Cardiac muscle cell (in vitro differentiated cells and primary cell): ENCODE results near the gene SINHCAF. TPM values are rescaled to one million over a fixed set of nuclear protein-coding genes. Genes with fewer than 3 reads are reported as not detected.

Source experiments
- DNase-seq, 2 donors: peaks; one replicate each; pipeline versions ENCODE4 v3.0.0 to v3.0.0-alpha.2; 2010 to 2017; ENCODE audit warnings: low read depth in 1 of 2, low spot score in 1 of 2
- H3K27ac ChIP-seq: fragments of 200-600 bp; sonication (generic); 2 replicates; pipeline ENCODE4 v1.5.1; 2016
- H3K27me3 ChIP-seq: fragments of 200-600 bp; sonication (generic); 2 replicates; pipeline ENCODE4 v1.6.0; 2016; ENCODE audit warnings: control low read depth
- H3K36me3 ChIP-seq: fragments of 200-600 bp; sonication (generic); 2 replicates; pipeline ENCODE4 v1.5.1; 2016; ENCODE audit warnings: control low read depth
- H3K4me1 ChIP-seq: fragments of 200-600 bp; sonication (generic); 2 replicates; pipeline ENCODE4 v1.8.1; 2017; ENCODE audit warnings: low read depth, mild to moderate bottlenecking, mixed run types
- H3K4me3 ChIP-seq: fragments of 200-600 bp; sonication (generic); 2 replicates; pipeline ENCODE4 v1.5.1; 2016; ENCODE audit warnings: mild to moderate bottlenecking
- H3K9me3 ChIP-seq: fragments of 200-600 bp; sonication (generic); 2 replicates; pipeline ENCODE4 v1.5.1; 2017; ENCODE audit warnings: low read depth, mild to moderate bottlenecking, control low read depth
- CTCF ChIP-seq: IDR thresholded peaks from 2 replicates; pipeline ENCODE4 v1.5.1; 2012; ENCODE audit warnings: low read depth, mild to moderate bottlenecking, low read length
- polyA plus RNA-seq: library from polyadenylated mRNA; unstranded; fragments of >200 nt; fragmentation: Nextera tagmentation; extraction: Ambion mirVana; gene quantifications from 2 replicates; pipeline ENCODE4 v1.2.1, GENCODE V29; 2016
- total RNA-seq: library from RNA; depleted of rRNA; stranded (reverse); fragments of >200 nt; gene quantifications from 2 replicates; pipeline ENCODE4 v1.2.3, GENCODE V29; 2016

The SINHCAF gene
- total and polyA plus RNA-seq, 2 experiments from 2014 or later, result 102 to 176 TPM

- Histone ChIP-seq H3K4me1 (peaks cover 49% of the 10 kb centered on the region), H3K27ac (peak overlapping the region; percentile 97), H3K27me3 (no peaks in the 10 kb centered on the region), H3K9me3 (no peaks in the 10 kb centered on the region), H3K4me3 (peak overlapping the region; percentile 87), H3K36me3 (no peaks in the 10 kb centered on the region)
- DNase-seq, result peak; percentile 20 to 54
- no peak for TF ChIP-seq CTCF
These were observed 3.1 kb downstream of the SINHCAF start for GRCh38 chr12:31322801-31323207.

DNA sequence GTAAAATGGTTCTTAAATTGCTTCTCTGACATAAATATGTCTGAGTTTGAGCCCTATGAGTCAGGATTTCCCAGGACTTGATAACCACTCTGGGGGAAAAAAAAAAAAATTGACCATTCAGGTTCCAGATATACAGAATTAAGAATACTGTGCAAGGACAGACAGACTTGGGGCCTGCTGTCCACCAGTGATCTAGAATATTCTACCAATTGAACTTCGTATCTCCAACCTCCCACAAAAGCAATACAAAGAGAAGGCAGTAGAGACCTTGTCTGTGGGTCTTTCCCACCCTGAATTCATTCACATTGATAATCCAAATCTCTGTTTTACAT lies 4.1 kb downstream of the SINHCAF start:
- H3K27me3 ChIP-seq, result no peaks in the 10 kb centered on the region
- H3K4me1 ChIP-seq, result peaks cover 55% of the 10 kb centered on the region
- peak overlapping the region; percentile 87 for H3K4me3 ChIP-seq
- no peaks in the 10 kb centered on the region for H3K36me3 ChIP-seq
- peak overlapping the region; percentile 97 for H3K27ac ChIP-seq
- no peaks in the 10 kb centered on the region for H3K9me3 ChIP-seq
- no peak for TF ChIP-seq CTCF
- peak in 1 of 2 donors; percentile 58 for DNase-seq

DNA sequence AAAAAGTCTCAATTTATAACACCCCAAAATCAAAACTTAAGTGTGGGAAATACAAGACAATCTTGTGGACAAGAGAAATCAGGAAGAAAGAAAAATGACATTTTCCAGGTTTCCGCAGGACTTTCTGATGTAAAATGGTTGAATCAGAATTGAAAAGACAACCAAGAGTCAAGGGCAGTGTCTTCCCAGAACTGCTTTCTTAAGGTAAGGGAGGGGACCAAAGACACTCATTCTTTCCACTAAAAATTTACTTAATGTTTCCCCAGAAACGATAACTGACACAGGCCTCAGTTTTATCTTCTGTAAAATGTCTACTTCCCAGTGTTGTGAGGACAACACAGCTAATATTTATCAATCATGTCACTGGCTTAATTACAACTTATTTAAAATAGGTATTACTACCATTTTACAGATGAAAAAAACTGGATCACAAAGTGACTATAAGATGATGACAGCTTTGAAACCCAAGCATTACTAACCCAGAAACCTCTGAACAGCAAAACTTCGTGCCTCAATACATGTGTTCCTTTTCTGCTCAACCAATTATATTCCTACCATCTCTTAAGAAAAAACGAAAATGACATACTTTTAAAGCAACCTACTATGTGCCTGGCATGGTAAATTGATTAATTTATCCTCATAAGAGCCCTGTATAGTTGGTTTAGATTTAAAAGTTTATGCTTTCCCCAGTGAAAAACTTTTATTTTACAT lies 4.6 kb downstream of the SINHCAF start:
- H3K4me1 ChIP-seq, result peaks cover 55% of the 10 kb centered on the region
- peak overlapping the region; percentile 87 for H3K4me3 ChIP-seq
- H3K36me3 ChIP-seq, result no peaks in the 10 kb centered on the region
- no peaks in the 10 kb centered on the region for H3K9me3 ChIP-seq
- no peaks in the 10 kb centered on the region for H3K27me3 ChIP-seq
- no peak overlapping the region for H3K27ac ChIP-seq
- no peak for TF ChIP-seq CTCF
- DNase-seq, result peak in 1 of 2 donors; percentile 14

DNA sequence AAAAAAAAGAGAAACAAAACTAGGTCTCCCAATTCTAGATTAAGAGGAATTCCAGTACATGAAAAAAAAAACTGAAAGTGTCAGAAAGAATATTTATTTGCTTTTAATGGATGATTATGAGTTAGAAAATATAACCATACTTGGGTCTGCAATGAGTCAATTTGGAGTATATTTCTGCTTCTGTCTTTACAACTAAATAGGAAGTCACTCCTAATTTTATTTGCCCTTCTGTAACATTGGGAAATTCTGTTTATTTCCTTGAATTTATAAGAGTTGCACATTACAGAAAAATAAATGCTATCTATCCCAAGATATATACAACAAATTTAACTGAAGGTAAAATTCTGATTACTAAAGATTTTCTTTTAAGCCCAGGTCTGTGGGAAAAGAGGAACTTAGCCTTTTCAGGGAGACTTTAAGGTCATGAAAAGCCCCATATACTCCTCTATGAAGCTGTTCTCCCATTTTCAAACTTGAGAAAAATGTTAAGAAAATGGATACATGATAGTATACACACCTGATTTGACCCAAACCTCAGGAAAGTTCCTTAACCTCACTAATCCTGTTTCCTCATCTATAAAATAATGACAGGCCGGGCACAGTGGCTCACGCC lies 7.2 kb downstream of the SINHCAF start:
- Histone ChIP-seq H3K27ac (peak overlapping the region; percentile 12), H3K4me1 (peaks cover 74% of the 10 kb centered on the region), H3K4me3 (no peak overlapping the region), H3K9me3 (no peaks in the 10 kb centered on the region), H3K27me3 (no peaks in the 10 kb centered on the region), H3K36me3 (no peaks in the 10 kb centered on the region)
- no peak for DNase-seq
- no peak for TF ChIP-seq CTCF

DNA sequence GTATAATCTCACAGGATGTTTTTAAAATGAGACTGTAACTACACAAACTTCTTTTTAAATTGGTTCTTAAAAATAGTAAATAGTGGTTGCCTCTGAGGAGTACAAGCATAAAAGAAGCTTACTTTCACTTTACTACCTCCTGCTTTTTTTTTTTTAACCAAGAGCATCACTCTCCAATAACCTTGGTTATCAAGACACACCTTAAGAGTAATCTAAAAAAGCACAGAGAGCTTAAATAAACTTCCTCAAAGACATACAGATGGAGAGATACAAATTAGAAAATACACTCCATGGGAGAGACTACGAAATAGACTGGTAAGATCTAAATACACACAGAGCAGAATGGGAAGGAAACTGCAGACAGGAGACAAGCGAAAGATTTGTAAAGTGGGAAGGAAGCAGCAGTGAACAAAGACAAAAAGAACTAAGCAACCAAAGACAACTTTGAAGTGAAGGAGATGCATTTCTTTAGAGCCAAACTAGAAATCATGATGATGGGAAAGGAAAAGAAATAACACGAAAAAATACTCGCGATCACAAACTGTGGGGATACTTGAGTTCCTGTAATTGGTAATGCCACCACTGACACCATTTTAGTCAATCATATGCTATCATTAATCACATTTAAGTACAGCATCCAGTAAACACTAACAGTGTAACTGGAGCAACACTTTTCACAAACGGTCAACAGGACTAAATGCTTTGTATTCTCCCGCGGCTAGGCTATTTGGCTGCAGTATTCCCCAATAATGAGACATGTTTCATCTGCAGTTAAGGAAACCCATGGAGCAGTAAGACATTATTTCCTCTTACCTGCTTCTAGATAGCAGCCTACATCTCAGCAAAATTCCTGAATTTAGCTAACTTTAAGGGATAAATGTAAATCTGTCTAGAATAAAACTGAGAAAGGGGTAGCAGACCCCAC lies 8.2 kb downstream of the SINHCAF start:
- no peak for TF ChIP-seq CTCF
- Histone ChIP-seq H3K4me3 (peak overlapping the region; percentile 1), H3K9me3 (no peaks in the 10 kb centered on the region), H3K36me3 (no peaks in the 10 kb centered on the region), H3K4me1 (peaks cover 73% of the 10 kb centered on the region), H3K27me3 (no peaks in the 10 kb centered on the region), H3K27ac (peak overlapping the region; percentile 54)
- DNase-seq, result peak in 1 of 2 donors; percentile 42
